Measurements from ENCODE around the gene BDKRB2. TPM values are rescaled to one million over a fixed set of nuclear protein-coding genes. Genes with fewer than 3 reads are reported as not detected.

The BDKRB2 gene
- total RNA-seq, 2 donors from 2014 or later, result not detected

DNA sequence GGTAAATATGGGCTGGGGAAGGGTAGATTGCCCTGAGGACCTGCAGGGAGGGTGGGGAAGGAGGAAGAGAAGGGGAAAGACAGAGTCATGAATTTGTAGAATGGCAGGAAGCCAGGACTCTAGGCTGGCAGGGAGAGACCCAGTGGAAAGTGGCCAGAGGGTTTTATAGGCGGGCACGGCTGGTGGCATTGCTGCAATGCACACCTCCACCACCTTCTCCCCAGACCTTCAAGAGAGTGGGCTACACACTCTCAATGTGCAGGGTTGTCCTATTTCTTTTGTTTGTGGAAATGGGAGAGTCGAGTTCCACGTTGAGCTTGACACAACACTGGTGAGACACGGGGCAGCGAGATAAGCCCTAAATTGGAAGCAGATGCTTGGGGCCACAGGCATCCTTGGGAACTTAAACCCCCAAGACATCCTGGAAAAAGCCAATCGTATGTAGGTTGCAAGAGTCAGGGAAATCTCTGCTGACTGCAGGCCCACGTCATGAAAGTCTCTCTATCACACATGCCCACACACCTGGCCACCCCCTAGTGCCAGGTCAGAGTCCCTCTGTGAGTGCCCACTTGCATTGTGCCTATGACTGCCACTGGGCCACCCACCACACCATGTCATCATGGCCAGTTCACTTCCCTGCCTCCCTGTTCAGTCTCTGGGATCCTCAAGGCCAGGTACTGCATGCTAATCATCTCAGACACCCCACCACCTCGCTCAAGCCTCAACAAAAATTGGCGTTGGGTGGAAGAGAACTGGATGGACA lies 38.0 kb upstream of the BDKRB2 start:
- Mint-ChIP-seq H3K27ac (no peak overlapping the region), H3K36me3 (ENCODE audit: low read depth) (peaks cover 3% of the 10 kb centered on the region), H3K4me3 (no peak overlapping the region), H3K4me1 (peaks cover 11% of the 10 kb centered on the region), H3K27me3 (peaks cover 47% of the 10 kb centered on the region)
- ATAC-seq, result no peak
- no peak for DNase-seq
- no peaks in the 10 kb centered on the region for H3K9me3 ChIP-seq (ENCODE audit: control insufficient read depth, low read length, poor library complexity, severe bottlenecking)

DNA sequence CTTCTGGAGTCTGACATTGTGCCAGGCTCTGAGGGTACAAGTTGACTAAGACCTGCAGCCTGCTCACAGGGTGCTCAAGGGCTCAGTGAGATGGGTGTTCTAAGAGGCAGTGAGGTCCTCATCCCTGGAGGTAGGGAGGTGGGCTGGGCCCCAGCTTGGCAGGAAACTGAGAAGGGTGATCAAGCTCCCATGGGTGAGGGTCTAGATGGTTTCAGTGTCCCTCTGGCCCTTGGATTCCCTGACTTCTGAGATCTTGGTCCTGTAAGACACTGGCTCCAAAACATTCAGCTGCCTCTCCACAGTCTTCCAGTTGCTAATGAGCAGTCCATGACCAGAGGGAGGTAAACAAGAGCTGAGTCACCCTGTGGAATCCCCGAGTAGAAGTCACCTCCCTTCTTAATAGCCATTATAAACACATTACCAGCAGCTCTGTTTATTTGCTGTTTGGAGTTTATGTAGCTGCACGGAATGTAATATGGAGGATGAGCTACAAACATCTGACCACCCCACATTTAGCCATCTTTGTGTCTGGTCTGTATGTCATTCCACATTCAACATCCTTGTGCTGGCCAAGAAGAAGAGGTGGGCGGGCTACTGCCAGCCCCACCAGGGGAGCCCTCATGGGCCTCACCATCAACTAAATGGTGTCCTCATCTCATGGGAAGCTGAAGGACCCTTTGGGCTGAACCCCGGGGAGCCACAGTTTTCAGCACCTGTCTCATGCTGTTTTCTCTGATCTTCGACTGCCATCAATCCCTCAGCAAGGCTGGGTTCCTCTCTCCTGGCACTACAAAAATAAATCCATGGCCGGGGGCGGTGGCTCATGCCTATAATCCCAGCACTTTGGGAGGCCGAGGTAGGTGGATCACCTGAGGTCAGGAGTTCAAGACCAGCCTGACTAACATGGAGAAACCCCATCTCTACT lies 37.2 kb upstream of the BDKRB2 start:
- H3K36me3 Mint-ChIP-seq (ENCODE audit: low read depth), result peaks cover 3% of the 10 kb centered on the region
- no peak for ATAC-seq
- peaks cover 11% of the 10 kb centered on the region for H3K4me1 Mint-ChIP-seq

GRCh38 chr14:96168581-96168980 lies 36.1 kb upstream of the BDKRB2 start:
- Mint-ChIP-seq H3K4me1 (peaks cover 12% of the 10 kb centered on the region), H3K4me3 (no peak overlapping the region), H3K36me3 (ENCODE audit: low read depth) (peaks cover 3% of the 10 kb centered on the region), H3K27me3 (peaks cover 48% of the 10 kb centered on the region), H3K27ac (no peak overlapping the region)
- DNase-seq, result no peak
- ATAC-seq, result no peak
- H3K9me3 ChIP-seq (ENCODE audit: control insufficient read depth, low read length, poor library complexity, severe bottlenecking), result no peaks in the 10 kb centered on the region

More for the DNA sequence above, 37.2 kb upstream of the BDKRB2 start:
- Mint-ChIP-seq H3K27me3 (peaks cover 47% of the 10 kb centered on the region), H3K4me3 (no peak overlapping the region), H3K27ac (no peak overlapping the region)
- no peaks in the 10 kb centered on the region for H3K9me3 ChIP-seq (ENCODE audit: control insufficient read depth, low read length, poor library complexity, severe bottlenecking)
- no peak for DNase-seq

- H3K9me3 ChIP-seq (ENCODE audit: control insufficient read depth, low read length, poor library complexity, severe bottlenecking), result no peaks in the 10 kb centered on the region
- DNase-seq, result no peak
- Mint-ChIP-seq H3K27me3 (peaks cover 37% of the 10 kb centered on the region), H3K4me1 (peaks cover 16% of the 10 kb centered on the region), H3K4me3 (no peak overlapping the region), H3K36me3 (ENCODE audit: low read depth) (no peaks in the 10 kb centered on the region), H3K27ac (no peak overlapping the region)
- no peak for ATAC-seq
Observed at GRCh38 chr14:96170961-96171592, 33.6 kb upstream of the BDKRB2 start.

- Mint-ChIP-seq H3K27ac (peak overlapping the region; percentile 80), H3K4me1 (peaks cover 14% of the 10 kb centered on the region), H3K4me3 (no peak overlapping the region), H3K36me3 (ENCODE audit: low read depth) (no peaks in the 10 kb centered on the region), H3K27me3 (peaks cover 33% of the 10 kb centered on the region)
- ATAC-seq (no peak), DNase-seq (no peak)
- H3K9me3 ChIP-seq (ENCODE audit: control insufficient read depth, low read length, poor library complexity, severe bottlenecking), result no peaks in the 10 kb centered on the region
Observed at GRCh38 chr14:96173636-96174475, 30.8 kb upstream of the BDKRB2 start.

DNA sequence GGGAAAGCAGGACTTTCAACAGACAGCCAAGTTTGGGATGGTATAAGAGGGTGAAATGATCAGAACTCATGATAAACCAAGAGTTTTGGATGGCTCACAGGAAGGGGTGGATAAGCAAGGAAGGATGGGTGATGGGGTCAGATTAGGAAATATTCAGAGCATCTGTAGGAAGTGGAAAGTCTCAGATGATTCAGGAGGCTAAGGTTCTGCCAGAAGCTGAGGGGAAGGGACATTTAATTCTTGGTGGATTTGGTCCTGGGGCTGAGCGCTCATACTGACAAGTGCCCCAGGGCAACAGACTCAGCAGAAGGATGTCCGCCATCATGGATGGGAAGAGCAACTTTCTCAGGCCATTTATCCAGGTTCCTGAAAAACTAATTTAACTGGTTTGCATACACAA lies 28.4 kb upstream of the BDKRB2 start:
- DNase-seq (no peak), ATAC-seq (no peak)
- Mint-ChIP-seq H3K36me3 (ENCODE audit: low read depth) (no peaks in the 10 kb centered on the region), H3K27ac (no peak overlapping the region), H3K4me3 (no peak overlapping the region), H3K4me1 (peaks cover 8% of the 10 kb centered on the region), H3K27me3 (peaks cover 19% of the 10 kb centered on the region)
- no peaks in the 10 kb centered on the region for H3K9me3 ChIP-seq (ENCODE audit: control insufficient read depth, low read length, poor library complexity, severe bottlenecking)

DNA sequence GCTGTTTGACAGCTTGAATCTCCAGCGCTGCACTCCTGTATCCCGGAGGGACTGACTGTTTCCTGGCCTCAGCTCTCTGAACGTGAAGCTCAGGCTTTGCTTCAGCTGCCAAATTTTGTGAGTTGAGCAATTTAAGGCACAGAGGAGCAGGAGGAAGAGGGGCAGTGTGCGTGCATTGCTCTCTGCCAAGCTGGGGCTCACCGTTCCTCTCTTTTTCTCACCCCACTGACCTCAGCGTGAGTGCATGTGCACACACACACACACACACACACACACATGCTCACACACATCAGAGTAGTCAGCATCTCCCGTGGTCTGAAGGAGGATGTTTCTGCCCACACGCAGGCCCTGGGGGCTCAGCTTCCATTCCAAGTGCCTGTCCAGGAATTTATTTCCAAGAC lies 27.8 kb upstream of the BDKRB2 start:
- H3K27ac Mint-ChIP-seq, result no peak overlapping the region
- H3K36me3 Mint-ChIP-seq (ENCODE audit: low read depth), result no peaks in the 10 kb centered on the region
- H3K4me3 Mint-ChIP-seq, result no peak overlapping the region

GRCh38 chr14:96177766-96178375 lies 26.8 kb upstream of the BDKRB2 start:
- H3K9me3 ChIP-seq (ENCODE audit: control insufficient read depth, low read length, poor library complexity, severe bottlenecking), result no peaks in the 10 kb centered on the region
- Mint-ChIP-seq H3K4me1 (peaks cover 8% of the 10 kb centered on the region), H3K27ac (no peak overlapping the region), H3K36me3 (ENCODE audit: low read depth) (no peaks in the 10 kb centered on the region), H3K4me3 (no peak overlapping the region), H3K27me3 (peaks cover 22% of the 10 kb centered on the region)
- ATAC-seq (peak; percentile 68), DNase-seq (no peak)

More for the DNA sequence above, 27.8 kb upstream of the BDKRB2 start:
- ATAC-seq (no peak), DNase-seq (no peak)
- H3K27me3 Mint-ChIP-seq, result peaks cover 17% of the 10 kb centered on the region
- H3K4me1 Mint-ChIP-seq, result peaks cover 8% of the 10 kb centered on the region
- H3K9me3 ChIP-seq (ENCODE audit: control insufficient read depth, low read length, poor library complexity, severe bottlenecking), result no peaks in the 10 kb centered on the region

DNA sequence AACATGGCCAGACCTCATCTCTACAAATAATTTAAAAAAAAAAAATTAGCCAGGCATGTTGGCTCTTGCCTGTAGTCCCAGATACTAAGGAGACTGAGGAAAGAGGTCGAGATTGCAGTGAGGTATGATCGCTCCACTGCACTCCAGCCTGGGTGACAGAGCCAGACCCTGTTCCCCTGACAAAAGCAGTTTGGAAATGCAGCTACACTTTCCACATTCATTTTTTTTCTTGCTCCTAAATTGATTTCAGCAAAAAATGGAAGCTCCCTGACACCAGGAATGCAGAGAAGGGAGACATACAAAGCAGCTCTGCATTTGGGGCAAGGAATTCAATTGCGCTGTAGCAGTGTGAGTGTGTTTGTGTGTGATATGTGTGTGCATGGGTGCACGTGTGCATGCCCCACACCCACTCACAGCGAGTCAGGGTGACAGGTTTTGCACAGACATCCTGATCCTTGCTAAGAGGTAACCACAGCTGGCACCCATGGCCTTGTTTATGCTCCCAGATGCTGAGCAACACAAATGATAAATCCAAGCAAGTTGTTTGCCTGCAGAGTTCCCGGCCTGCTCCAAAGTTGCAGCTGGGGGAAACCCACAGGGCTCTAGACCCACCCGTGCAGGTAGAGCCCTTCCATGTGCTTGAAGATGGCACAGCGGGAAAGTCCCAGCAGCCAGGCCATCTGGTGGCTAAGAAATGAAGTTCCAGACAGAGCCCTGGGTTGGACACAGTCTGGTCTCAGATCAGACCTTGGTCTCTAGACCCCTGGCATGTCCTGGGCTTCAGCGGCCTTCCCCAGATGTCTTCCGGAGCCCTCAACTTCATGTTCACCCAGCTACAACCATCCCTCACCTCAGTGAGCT lies 25.9 kb upstream of the BDKRB2 start:
- no peak for DNase-seq
- peaks cover 6% of the 10 kb centered on the region for H3K4me1 Mint-ChIP-seq
- H3K27me3 Mint-ChIP-seq, result peaks cover 21% of the 10 kb centered on the region
- no peak overlapping the region for H3K27ac Mint-ChIP-seq
- no peak for ATAC-seq
- H3K9me3 ChIP-seq (ENCODE audit: control insufficient read depth, low read length, poor library complexity, severe bottlenecking), result no peaks in the 10 kb centered on the region
- H3K4me3 Mint-ChIP-seq, result no peak overlapping the region
- H3K36me3 Mint-ChIP-seq (ENCODE audit: low read depth), result no peaks in the 10 kb centered on the region

GRCh38 chr14:96180043-96180874 lies 24.4 kb upstream of the BDKRB2 start:
- Mint-ChIP-seq H3K27ac (no peak overlapping the region), H3K4me1 (peaks cover 3% of the 10 kb centered on the region), H3K36me3 (ENCODE audit: low read depth) (no peaks in the 10 kb centered on the region), H3K27me3 (peaks cover 26% of the 10 kb centered on the region), H3K4me3 (no peak overlapping the region)
- DNase-seq (no peak), ATAC-seq (no peak)
- no peaks in the 10 kb centered on the region for H3K9me3 ChIP-seq (ENCODE audit: control insufficient read depth, low read length, poor library complexity, severe bottlenecking)

Measured in T-helper 17 cell (primary cell).